Measurements from ENCODE around the gene IQGAP2.
"Not testable (repeated sequence)": the region's sequence is repeated elsewhere in the genome, so short reads cannot be mapped to it uniquely, and the experiment has no call there.

The IQGAP2 gene

DNA sequence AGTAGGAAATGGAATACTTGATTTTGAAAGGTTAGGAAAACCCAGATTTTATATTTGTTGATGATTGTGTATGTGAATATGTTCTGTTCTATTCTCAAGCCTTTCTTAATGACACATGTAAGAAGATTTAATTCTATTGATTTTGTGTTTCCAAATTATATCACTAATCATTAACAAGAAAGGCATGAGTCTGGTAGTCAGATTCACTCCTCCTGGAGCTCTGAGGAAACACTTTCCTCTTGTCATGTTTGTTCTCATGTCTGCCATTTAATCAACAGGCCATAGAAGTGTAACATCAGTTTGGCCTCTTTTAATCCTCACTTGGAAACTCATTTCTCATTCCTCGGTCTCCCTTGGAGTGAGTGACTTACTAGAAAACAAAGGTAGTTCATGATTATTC lies 272.3 kb downstream of the IQGAP2 start:
- Histone ChIP-seq H3K4me1 (ENCODE audit: insufficient read depth, insufficient read length) (no peaks in the 10 kb centered on the region), H3K27me3 (ENCODE audit: insufficient read depth, insufficient read length) (no peaks in the 10 kb centered on the region), H3K9me3 (ENCODE audit: insufficient read depth, low read length) (no peaks in the 10 kb centered on the region), H3K9ac (ENCODE audit: insufficient read length, low read depth) (no peak overlapping the region), H3K4me3 (ENCODE audit: insufficient read length, low read depth) (no peak overlapping the region), H3K36me3 (ENCODE audit: insufficient read depth, insufficient read length, low read length) (peaks cover 9% of the 10 kb centered on the region)
- DNase-seq (ENCODE audit: low read depth, low spot score) = no peak
- no peak for TF ChIP-seq ZNF274 (IDR thresholded peaks at IDR 0.05; ENCODE audit: low read depth, low read length)
- no peak for TF ChIP-seq YY1 (IDR thresholded peaks at IDR 0.05; ENCODE audit: insufficient read depth, insufficient read length)
- TF ChIP-seq SUZ12 (IDR thresholded peaks at IDR 0.05; ENCODE audit: extremely low read depth, insufficient read depth, insufficient read length) = no peak

DNA sequence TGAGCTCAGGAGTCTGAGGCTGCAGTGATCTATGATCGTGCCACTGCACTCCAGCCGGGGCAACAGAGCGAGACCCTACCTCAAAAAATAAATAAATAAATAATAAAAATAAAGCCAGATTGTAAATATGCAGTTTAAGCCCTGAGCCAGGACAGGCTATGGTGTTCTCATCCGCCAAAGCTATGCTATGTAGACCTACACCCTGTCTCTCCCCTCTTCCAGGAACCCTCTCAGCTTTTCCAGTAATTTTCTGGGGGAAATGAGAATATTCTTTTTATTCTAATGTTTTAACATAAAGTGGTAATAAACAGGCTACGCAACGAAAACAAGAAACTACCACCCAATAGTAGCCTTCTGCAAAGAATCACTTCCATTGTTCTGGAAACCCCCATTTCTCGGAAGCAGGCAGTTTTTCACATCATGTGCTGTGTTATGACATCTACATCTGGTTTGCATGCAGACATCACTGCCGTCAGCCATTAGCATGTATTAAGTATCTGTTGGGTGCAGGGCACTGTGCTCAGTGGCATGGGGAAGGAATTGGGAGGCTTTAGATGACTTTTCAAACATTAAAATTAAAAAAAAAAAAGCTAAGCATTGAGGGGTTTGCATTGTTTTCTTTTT lies 274.9 kb downstream of the IQGAP2 start:
- no peaks in the 10 kb centered on the region for H3K9me3 ChIP-seq (ENCODE audit: insufficient read depth, low read length)
- no peak overlapping the region for H3K9ac ChIP-seq (ENCODE audit: insufficient read length, low read depth)
- H3K4me1 ChIP-seq (ENCODE audit: insufficient read depth, insufficient read length) = no peaks in the 10 kb centered on the region
- no peaks in the 10 kb centered on the region for H3K27me3 ChIP-seq (ENCODE audit: insufficient read depth, insufficient read length)
- no peak overlapping the region for H3K4me3 ChIP-seq (ENCODE audit: insufficient read length, low read depth)
- peaks cover 9% of the 10 kb centered on the region for H3K36me3 ChIP-seq (ENCODE audit: insufficient read depth, insufficient read length, low read length)
- no peak for TF ChIP-seq SUZ12 (IDR thresholded peaks at IDR 0.05; ENCODE audit: extremely low read depth, insufficient read depth, insufficient read length)
- TF ChIP-seq ZNF274 (IDR thresholded peaks at IDR 0.05; ENCODE audit: low read depth, low read length) = no peak
- TF ChIP-seq YY1 (IDR thresholded peaks at IDR 0.05; ENCODE audit: insufficient read depth, insufficient read length) = no peak
- no peak for DNase-seq (ENCODE audit: low read depth, low spot score)

GRCh38 chr5:76679231-76679630 lies 276.1 kb downstream of the IQGAP2 start:
- peaks cover 6% of the 10 kb centered on the region for H3K36me3 ChIP-seq (ENCODE audit: insufficient read depth, insufficient read length, low read length)
- no peaks in the 10 kb centered on the region for H3K27me3 ChIP-seq (ENCODE audit: insufficient read depth, insufficient read length)
- H3K4me3 ChIP-seq (ENCODE audit: insufficient read length, low read depth) = no peak overlapping the region
- no peaks in the 10 kb centered on the region for H3K9me3 ChIP-seq (ENCODE audit: insufficient read depth, low read length)
- TF ChIP-seq YY1 (IDR thresholded peaks at IDR 0.05; ENCODE audit: insufficient read depth, insufficient read length) (no peak), ZNF274 (IDR thresholded peaks at IDR 0.05; ENCODE audit: low read depth, low read length) (no peak), SUZ12 (IDR thresholded peaks at IDR 0.05; ENCODE audit: extremely low read depth, insufficient read depth, insufficient read length) (no peak)
- H3K4me1 ChIP-seq (ENCODE audit: insufficient read depth, insufficient read length) = no peaks in the 10 kb centered on the region
- no peak overlapping the region for H3K9ac ChIP-seq (ENCODE audit: insufficient read length, low read depth)
- DNase-seq (ENCODE audit: low read depth, low spot score) = no peak

DNA sequence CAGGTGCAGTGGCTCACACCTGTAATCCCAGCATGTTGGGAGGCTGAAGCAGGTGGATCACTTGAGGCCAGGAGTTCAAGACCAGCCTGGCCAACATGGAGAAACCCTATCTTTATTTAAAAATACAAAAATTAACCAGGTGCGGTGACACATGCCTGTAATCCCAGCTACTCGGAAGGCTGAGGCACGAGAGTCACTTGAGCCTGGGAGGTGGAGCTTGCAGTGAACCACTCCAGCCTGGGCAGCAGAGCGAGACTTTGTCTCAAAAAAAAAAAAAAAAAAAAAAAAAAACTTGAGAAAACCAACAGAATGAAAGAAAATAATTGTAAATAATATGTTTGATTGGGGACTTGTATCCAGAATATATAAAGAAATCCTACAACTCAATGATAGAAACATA lies 277.7 kb downstream of the IQGAP2 start:
- H3K4me1 ChIP-seq (ENCODE audit: insufficient read depth, insufficient read length); DNase-seq (ENCODE audit: low read depth, low spot score); H3K27me3 ChIP-seq (ENCODE audit: insufficient read depth, insufficient read length); H3K9me3 ChIP-seq (ENCODE audit: insufficient read depth, low read length); H3K4me3 ChIP-seq (ENCODE audit: insufficient read length, low read depth); H3K36me3 ChIP-seq (ENCODE audit: insufficient read depth, insufficient read length, low read length); H3K9ac ChIP-seq (ENCODE audit: insufficient read length, low read depth): not testable (repeated sequence)

GRCh38 chr5:76681287-76681686 lies 278.2 kb downstream of the IQGAP2 start:
- H3K27me3 ChIP-seq (ENCODE audit: insufficient read depth, insufficient read length) = no peaks in the 10 kb centered on the region
- TF ChIP-seq SUZ12 (IDR thresholded peaks at IDR 0.05; ENCODE audit: extremely low read depth, insufficient read depth, insufficient read length) (no peak), ZNF274 (IDR thresholded peaks at IDR 0.05; ENCODE audit: low read depth, low read length) (no peak), YY1 (IDR thresholded peaks at IDR 0.05; ENCODE audit: insufficient read depth, insufficient read length) (no peak)
- DNase-seq (ENCODE audit: low read depth, low spot score) = no peak
- no peaks in the 10 kb centered on the region for H3K4me1 ChIP-seq (ENCODE audit: insufficient read depth, insufficient read length)
- H3K9me3 ChIP-seq (ENCODE audit: insufficient read depth, low read length) = no peaks in the 10 kb centered on the region
- H3K4me3 ChIP-seq (ENCODE audit: insufficient read length, low read depth) = no peak overlapping the region
- H3K36me3 ChIP-seq (ENCODE audit: insufficient read depth, insufficient read length, low read length) = no peaks in the 10 kb centered on the region
- H3K9ac ChIP-seq (ENCODE audit: insufficient read length, low read depth) = no peak overlapping the region

GRCh38 chr5:76682387-76682786 lies 279.3 kb downstream of the IQGAP2 start:
- TF ChIP-seq SUZ12 (IDR thresholded peaks at IDR 0.05; ENCODE audit: extremely low read depth, insufficient read depth, insufficient read length) (no peak), YY1 (IDR thresholded peaks at IDR 0.05; ENCODE audit: insufficient read depth, insufficient read length) (no peak), ZNF274 (IDR thresholded peaks at IDR 0.05; ENCODE audit: low read depth, low read length) (no peak)
- no peaks in the 10 kb centered on the region for H3K36me3 ChIP-seq (ENCODE audit: insufficient read depth, insufficient read length, low read length)
- no peak overlapping the region for H3K4me3 ChIP-seq (ENCODE audit: insufficient read length, low read depth)
- DNase-seq (ENCODE audit: low read depth, low spot score) = no peak
- no peak overlapping the region for H3K9ac ChIP-seq (ENCODE audit: insufficient read length, low read depth)
- no peaks in the 10 kb centered on the region for H3K27me3 ChIP-seq (ENCODE audit: insufficient read depth, insufficient read length)
- H3K9me3 ChIP-seq (ENCODE audit: insufficient read depth, low read length) = no peaks in the 10 kb centered on the region
- no peaks in the 10 kb centered on the region for H3K4me1 ChIP-seq (ENCODE audit: insufficient read depth, insufficient read length)

- H3K4me3 ChIP-seq (ENCODE audit: insufficient read length, low read depth) = no peak overlapping the region
- H3K9me3 ChIP-seq (ENCODE audit: insufficient read depth, low read length) = no peaks in the 10 kb centered on the region
- DNase-seq (ENCODE audit: low read depth, low spot score) = no peak
- no peaks in the 10 kb centered on the region for H3K27me3 ChIP-seq (ENCODE audit: insufficient read depth, insufficient read length)
- TF ChIP-seq ZNF274 (IDR thresholded peaks at IDR 0.05; ENCODE audit: low read depth, low read length) = no peak
- no peak for TF ChIP-seq YY1 (IDR thresholded peaks at IDR 0.05; ENCODE audit: insufficient read depth, insufficient read length)
- no peak for TF ChIP-seq SUZ12 (IDR thresholded peaks at IDR 0.05; ENCODE audit: extremely low read depth, insufficient read depth, insufficient read length)
- no peaks in the 10 kb centered on the region for H3K4me1 ChIP-seq (ENCODE audit: insufficient read depth, insufficient read length)
- H3K36me3 ChIP-seq (ENCODE audit: insufficient read depth, insufficient read length, low read length) = no peaks in the 10 kb centered on the region
- H3K9ac ChIP-seq (ENCODE audit: insufficient read length, low read depth) = no peak overlapping the region
These were observed 281.0 kb downstream of the IQGAP2 start for GRCh38 chr5:76683816-76684731.
